GM20000 (cell line): ENCODE results near the gene SLAMF1.
"Not testable (repeated sequence)": the region's sequence is repeated elsewhere in the genome, so short reads cannot be mapped to it uniquely, and the experiment has no call there.

ENCODE experiments used
- DNase-seq: peaks from one replicate; pipeline ENCODE4 v3.0.0; 2012; ENCODE audit warnings: low spot score
- CTCF ChIP-seq: IDR thresholded peaks from 2 replicates; pipeline ENCODE4 v1.5.1; 2012; ENCODE audit warnings: mild to moderate bottlenecking, control low read depth; ENCODE audit errors: extremely low read depth, missing control alignments

SLAMF1 gene

GRCh38 chr1:160652924-160653619 lies 6.2 kb upstream of the SLAMF1 start:
- DNase-seq: no peak
- no peak for TF ChIP-seq CTCF

GRCh38 chr1:160652065-160652641 lies 5.3 kb upstream of the SLAMF1 start:
- not testable (repeated sequence) for DNase-seq

GRCh38 chr1:160651433-160652064 lies 4.7 kb upstream of the SLAMF1 start:
- DNase-seq: no peak
- no peak for TF ChIP-seq CTCF

GRCh38 chr1:160647329-160647720 lies 481 bp upstream of the SLAMF1 start:
- no peak for TF ChIP-seq CTCF

GRCh38 chr1:160646180-160646579 lies 664 bp downstream of the SLAMF1 start:
- no peak for TF ChIP-seq CTCF
- no peak for DNase-seq

More at GRCh38 chr1:160647329-160647720, 481 bp upstream of the SLAMF1 start:
- DNase-seq: no peak

GRCh38 chr1:160645386-160646130 lies 1.3 kb downstream of the SLAMF1 start:
- no peak for DNase-seq
- TF ChIP-seq CTCF: no peak

GRCh38 chr1:160644399-160644798 lies 2.4 kb downstream of the SLAMF1 start:
- no peak for TF ChIP-seq CTCF
- DNase-seq: no peak
